Ovary (tissue), 1 donor: ENCODE measurements around the gene RABGAP1L.

Experiments used
- EP300 ChIP-seq: sonication (generic); formaldehyde crosslinking; IDR thresholded peaks from one replicate; pipeline ENCODE4 v1.6.1; 2017; ENCODE audit warnings: antibody characterized with exemption
- POLR2A ChIP-seq: fragments of 450-650 bp; IDR thresholded peaks from one replicate; pipeline ENCODE4 v1.6.1; 2017; ENCODE audit warnings: antibody characterized with exemption, mild to moderate bottlenecking, moderate library complexity

GRCh38 chr1:174825806-174826205 lies 666.5 kb downstream of the RABGAP1L start:
- TF ChIP-seq POLR2A = no peak
- no peak for TF ChIP-seq EP300
